ENCODE results near the gene DYDC2.

GRCh38 chr10:80333983-80334382, 22.6 kb upstream of the DYDC2 start:
- TF ChIP-seq EGR1 (IDR thresholded peaks at IDR 0.05) = no peak
- TF ChIP-seq TAF1 (IDR thresholded peaks at IDR 0.05; ENCODE audit: low read depth) = no peak
- TF ChIP-seq EP300 (IDR thresholded peaks at IDR 0.05; ENCODE audit: borderline replicate concordance) = no peak
- no peak for TF ChIP-seq CREB1 (IDR thresholded peaks at IDR 0.05; ENCODE audit: low read depth)
- no peak for TF ChIP-seq ZBTB7A (IDR thresholded peaks at IDR 0.05; ENCODE audit: low read depth)
- TF ChIP-seq MAX (IDR thresholded peaks at IDR 0.05) = no peak
- no peak for TF ChIP-seq REST (IDR thresholded peaks at IDR 0.05; ENCODE audit: low read depth)
- TF ChIP-seq CEBPB (IDR thresholded peaks at IDR 0.05) = no peak

Data from Ishikawa (cell line).